SK-N-SH (cell line): ENCODE measurements around the gene OTOA. TPM values are rescaled to one million over a fixed set of nuclear protein-coding genes. Genes with fewer than 3 reads are reported as not detected.
"Not testable (repeated sequence)": the region's sequence is repeated elsewhere in the genome, so short reads cannot be mapped to it uniquely, and the experiment has no call there.

Source experiments
- CTCF ChIA-PET: fragments of 300-600, 350-600 bp; formaldehyde crosslinking; extraction: SDS; loops from one replicate; lab custom pipeline; 2021; lab: Yijun Ruan, JAX
- POLR2A ChIA-PET: fragments of 350-600 bp; sonication (Branson Sonifier 250); formaldehyde crosslinking; extraction: SDS; loops from one replicate; lab custom pipeline; 2020; ENCODE audit warnings: antibody characterized with exemption, inconsistent platforms; lab: Yijun Ruan, JAX
- DNase-seq: peaks from one replicate; pipeline ENCODE4 v3.0.0; 2012
- H2AFZ ChIP-seq: fragments of 200-600 bp; sonication (generic); 2 replicates; pipeline ENCODE4 v1.8.1; 2016; ENCODE audit warnings: antibody characterized with exemption, mild to moderate bottlenecking, low read depth
- H3F3A ChIP-seq: fragments of 200-600 bp; sonication (generic); replicated peaks from 2 replicates; pipeline ENCODE3; 2016; ENCODE audit warnings: antibody characterized with exemption, mild to moderate bottlenecking; ENCODE audit not compliant: insufficient read depth
- H3K27ac ChIP-seq, 2 experiments: fragments of 200-500 bp in 1 of 2; fragments of 200-600 bp in 1 of 2; sonication (Bioruptor generic) in 1 of 2; sonication (generic), shearing (Covaris generic) in 1 of 2; 2 replicates each; pipeline versions ENCODE4 v1.5.1 to v1.6.1; 2014 to 2016; ENCODE audit warnings: low read depth in 2 of 2, inconsistent platforms in 1 of 2, low read length in 1 of 2, mild to moderate bottlenecking in 1 of 2, mixed read lengths in 1 of 2
- H3K27me3 ChIP-seq: fragments of 200-600 bp; sonication (generic), shearing (Covaris generic); 2 replicates; pipeline ENCODE4 v1.6.1; 2016; ENCODE audit warnings: mixed run types; ENCODE audit not compliant: insufficient read depth
- H3K36me3 ChIP-seq, 2 experiments: fragments of 200-500 bp in 1 of 2; fragments of 200-600 bp in 1 of 2; sonication (Bioruptor generic) in 1 of 2; sonication (generic) in 1 of 2; replicated peaks in 1 of 2; 2 replicates each; pipeline versions ENCODE3 to v1.5.1; 2014 to 2016; ENCODE audit warnings: low read length in 1 of 2, mild to moderate bottlenecking in 1 of 2; ENCODE audit not compliant: insufficient read depth in 2 of 2, control insufficient read depth in 1 of 2
- H3K4me1 ChIP-seq, 2 experiments: fragments of 200-500 bp in 1 of 2; fragments of 200-600 bp in 1 of 2; sonication (Bioruptor generic) in 1 of 2; sonication (generic), shearing (Covaris generic) in 1 of 2; 2 replicates each; pipeline versions ENCODE4 v1.5.1 to v1.6.1; 2014 to 2016; ENCODE audit warnings: low read depth in 1 of 2, low read length in 1 of 2, mixed run types in 1 of 2; ENCODE audit not compliant: insufficient read depth in 2 of 2, control insufficient read depth in 1 of 2
- H3K4me2 ChIP-seq: fragments of 200-600 bp; sonication (generic), shearing (Covaris generic); 2 replicates; pipeline ENCODE4 v1.6.1; 2017; ENCODE audit warnings: mixed run types
- H3K4me3 ChIP-seq, 2 experiments: fragments of 200-500 bp in 1 of 2; fragments of 200-600 bp in 1 of 2; sonication (Bioruptor generic) in 1 of 2; sonication (generic), shearing (Covaris generic) in 1 of 2; 2 replicates each; pipeline versions ENCODE4 v1.5.1 to v1.8.1; 2014 to 2016; ENCODE audit warnings: low read depth in 2 of 2, inconsistent platforms in 1 of 2, low read length in 1 of 2, mild to moderate bottlenecking in 1 of 2, mixed read lengths in 1 of 2, moderate library complexity in 1 of 2
- H3K79me2 ChIP-seq: fragments of 200-600 bp; sonication (generic); 2 replicates; pipeline ENCODE4 v1.8.1; 2017; ENCODE audit warnings: mild to moderate bottlenecking; ENCODE audit not compliant: insufficient read depth
- H3K9ac ChIP-seq: fragments of 200-600 bp; sonication (generic); 2 replicates; pipeline ENCODE4 v1.6.1; 2017; ENCODE audit warnings: mixed run types
- H3K9me2 ChIP-seq: fragments of 200-600 bp; sonication (generic); 2 replicates; pipeline ENCODE4 v1.6.1; 2017; ENCODE audit warnings: mixed run types
- H3K9me3 ChIP-seq: fragments of 200-600 bp; sonication (generic); 2 replicates; pipeline ENCODE4 v1.6.1; 2017; ENCODE audit warnings: mixed run types, mild to moderate bottlenecking, moderate library complexity
- H4K20me1 ChIP-seq: fragments of 200-600 bp; sonication (generic); 2 replicates; pipeline ENCODE4 v1.6.1; 2017; ENCODE audit warnings: mild to moderate bottlenecking, mixed run types; ENCODE audit not compliant: insufficient read depth
- CHD2 ChIP-seq: fragments of 150-350 bp; IDR thresholded peaks from 2 replicates; pipeline ENCODE4 v1.6.1; 2018; ENCODE audit warnings: low read length; ENCODE audit not compliant: partially characterized antibody
- CTCF ChIP-seq: fragments of 200-600 bp; sonication (generic); IDR thresholded peaks from 2 replicates; pipeline ENCODE4 v1.6.1; 2017; ENCODE audit warnings: antibody characterized with exemption, mild to moderate bottlenecking, moderate library complexity
- EP300 ChIP-seq, 2 experiments: IDR thresholded peaks; 2 replicates each; pipeline versions ENCODE4 v1.4.0 to v1.6.1; 2012; ENCODE audit warnings: borderline replicate concordance in 1 of 2, low read depth in 1 of 2, low read length in 1 of 2
- EZH2phosphoT487 ChIP-seq: fragments of 200-600 bp; sonication (generic); IDR thresholded peaks from 2 replicates; pipeline ENCODE4 v1.6.1; 2017; ENCODE audit warnings: low read depth, mixed run types, mild to moderate bottlenecking, antibody characterized with exemption, moderate library complexity, borderline replicate concordance
- FOSL2 ChIP-seq: IDR thresholded peaks from 2 replicates; pipeline ENCODE4 v1.4.0; 2012; ENCODE audit warnings: low read depth, mild to moderate bottlenecking, moderate library complexity, borderline replicate concordance
- FOXJ3 ChIP-seq: sonication (generic); formaldehyde crosslinking; IDR thresholded peaks from 2 replicates; pipeline ENCODE4 v1.5.1; 2020; ENCODE audit warnings: mild to moderate bottlenecking, missing genetic modification reagents
- FOXM1 ChIP-seq: IDR thresholded peaks from 2 replicates; pipeline ENCODE4 v1.4.0; 2012; ENCODE audit warnings: low read depth, mild to moderate bottlenecking
- MAX ChIP-seq: IDR thresholded peaks from 2 replicates; pipeline ENCODE4 v1.4.0; 2012; ENCODE audit warnings: low read depth
- NRF1 ChIP-seq: IDR thresholded peaks from 2 replicates; pipeline ENCODE4 v1.6.1; 2012; ENCODE audit warnings: low read depth, mild to moderate bottlenecking, low read length
- PBX3 ChIP-seq: IDR thresholded peaks from 2 replicates; pipeline ENCODE4; 2012
- POLR2AphosphoS5 ChIP-seq: IDR thresholded peaks from 2 replicates; pipeline ENCODE4 v1.6.1; 2012; ENCODE audit warnings: low read depth, low read length
- RFX5 ChIP-seq: IDR thresholded peaks from 2 replicates; pipeline ENCODE4 v1.6.1; 2012; ENCODE audit warnings: mild to moderate bottlenecking, improper control_type of control experiment, low read length
- RXRA ChIP-seq: IDR thresholded peaks from 2 replicates; pipeline ENCODE4 v1.4.0; 2012; ENCODE audit warnings: low read depth, mild to moderate bottlenecking, borderline replicate concordance
- SMC3 ChIP-seq: IDR thresholded peaks from 2 replicates; pipeline ENCODE4 v1.6.1; 2012; ENCODE audit warnings: low read depth, low read length, improper control_type of control experiment
- TAF1 ChIP-seq: IDR thresholded peaks from 2 replicates; pipeline ENCODE4 v1.6.1; 2012; ENCODE audit warnings: low read depth, mild to moderate bottlenecking, low read length, moderate library complexity, borderline replicate concordance
- TCF12 ChIP-seq: IDR thresholded peaks from 2 replicates; pipeline ENCODE4 v1.4.0; 2012
- USF1 ChIP-seq: IDR thresholded peaks from 2 replicates; pipeline ENCODE4 v1.4.0; 2012; ENCODE audit warnings: low read depth, borderline replicate concordance
- USF2 ChIP-seq: fragments of 150-350 bp; IDR thresholded peaks from 2 replicates; pipeline ENCODE4 v1.6.1; 2017; ENCODE audit warnings: antibody characterized with exemption, low read length, low read depth, borderline replicate concordance
- YY1 ChIP-seq: IDR thresholded peaks from 2 replicates; pipeline ENCODE4 v1.4.0; 2012; ENCODE audit warnings: low read depth, mild to moderate bottlenecking
- WGBS: methylation state at CpG from one replicate; pipeline ENCODE4 v1.1.6; 2017; ENCODE audit warnings: low lambda C conversion rate; 5-methylcytosine and 5-hydroxymethylcytosine counted together
- polyA plus RNA-seq, 3 experiments: library from polyadenylated mRNA; depleted of rRNA; stranded (reverse); fragments of >200 nt; gene quantifications; 2 replicates each; pipeline ENCODE4 v1.2.3, GENCODE V29; 2012

OTOA gene
- polyA plus RNA-seq, 1 of the 3 experiments (the other 2 are of a cell fraction): 0.02 TPM

- H3K9ac ChIP-seq: no peak overlapping the region
- no peaks in the 10 kb centered on the region for H4K20me1 ChIP-seq
- WGBS: 70% methylated on average over 5 of the region's 5 CpGs
- H3K4me2 ChIP-seq: no peak overlapping the region
- CTCF ChIA-PET: interaction anchor here (0.8 to 1.5 kb wide), 2 partner anchors 10 to 56 kb away, joined by 3 to 8 read pairs; no protein-coding TSS in a partner anchor
- no peaks in the 10 kb centered on the region; the same call in 1 of the 2 replicates for H3K27me3 ChIP-seq
- H3K9me2 ChIP-seq: no peaks in the 10 kb centered on the region
- no peaks in the 10 kb centered on the region for H3K9me3 ChIP-seq
- DNase-seq: no peak
- no peaks in the 10 kb centered on the region for H3K79me2 ChIP-seq
- POLR2A ChIA-PET: no interaction called here
- H3K4me1 ChIP-seq: no peaks in the 10 kb centered on the region
- H3K27ac ChIP-seq: no peak overlapping the region
- no peak for TF ChIP-seq FOXM1
- no peak for TF ChIP-seq SMC3
- TF ChIP-seq PBX3: no peak
- no peak for TF ChIP-seq FOSL2
- no peak for TF ChIP-seq USF2
- no peak for TF ChIP-seq RFX5
- no peak for TF ChIP-seq MAX
- TF ChIP-seq FOXJ3 (CRISPR knock-in tag): no peak
- TF ChIP-seq EZH2phosphoT487: no peak
- no peak for TF ChIP-seq YY1
- no peak for TF ChIP-seq RXRA
- no peak for TF ChIP-seq NRF1
- no peak for TF ChIP-seq POLR2AphosphoS5
- no peak for TF ChIP-seq USF1
- no peak for TF ChIP-seq EP300 (IDR thresholded peaks at IDR 0.05; ENCODE audit: borderline replicate concordance in 1 of 2, low read depth in 1 of 2, low read length in 1 of 2)
- no peak for TF ChIP-seq TCF12
- no peak for TF ChIP-seq CTCF
- no peak for TF ChIP-seq CHD2
- no peak for TF ChIP-seq TAF1
- H3F3A ChIP-seq: no peaks in the 10 kb centered on the region
- no peak overlapping the region for H3K4me3 ChIP-seq
- H2AFZ ChIP-seq: no peak overlapping the region
- no peaks in the 10 kb centered on the region for H3K36me3 ChIP-seq
Observed at GRCh38 chr16:21713549-21714368, 50.0 kb downstream of the OTOA start.

GRCh38 chr16:21714369-21714618 lies 50.5 kb downstream of the OTOA start:
- H3K9me3 ChIP-seq, H4K20me1 ChIP-seq, DNase-seq, POLR2A ChIA-PET, H3K27ac ChIP-seq, H3K79me2 ChIP-seq, H3K36me3 ChIP-seq, H3K4me3 ChIP-seq, H3F3A ChIP-seq, H3K4me1 ChIP-seq, H3K9me2 ChIP-seq, H3K27me3 ChIP-seq, H3K4me2 ChIP-seq, H2AFZ ChIP-seq, H3K9ac ChIP-seq: not testable (repeated sequence)
- CTCF ChIA-PET: interaction anchor here (0.8 kb wide), 1 partner anchor 11 kb away, joined by 3 read pairs; no protein-coding TSS in a partner anchor
